GM10266 (cell line): Measurements from ENCODE around the gene HEY2.

Experiments used
- DNase-seq: peaks from one replicate; pipeline ENCODE4 v3.0.0; 2012; ENCODE audit errors: extremely low spot score
- CTCF ChIP-seq: IDR thresholded peaks from 2 replicates; pipeline ENCODE4 v1.5.1; 2012; ENCODE audit warnings: mild to moderate bottlenecking, low read depth; ENCODE audit not compliant: control insufficient read depth, insufficient read depth; ENCODE audit errors: missing control alignments

The HEY2 gene

GRCh38 chr6:125808591-125808990, 59.2 kb downstream of the HEY2 start:
- DNase-seq: no peak
- TF ChIP-seq CTCF: no peak

GRCh38 chr6:125809570-125810170, 60.2 kb downstream of the HEY2 start:
- no peak for TF ChIP-seq CTCF
- DNase-seq: no peak

GRCh38 chr6:125810445-125810844, 61.0 kb downstream of the HEY2 start:
- DNase-seq: no peak
- no peak for TF ChIP-seq CTCF
